ENCODE data around the gene SUGCT. TPM values are rescaled to one million over a fixed set of nuclear protein-coding genes. Genes with fewer than 3 reads are reported as not detected.

Gene SUGCT
- total RNA-seq, 1 experiment from 2014 or later: 9.9 TPM

DNA sequence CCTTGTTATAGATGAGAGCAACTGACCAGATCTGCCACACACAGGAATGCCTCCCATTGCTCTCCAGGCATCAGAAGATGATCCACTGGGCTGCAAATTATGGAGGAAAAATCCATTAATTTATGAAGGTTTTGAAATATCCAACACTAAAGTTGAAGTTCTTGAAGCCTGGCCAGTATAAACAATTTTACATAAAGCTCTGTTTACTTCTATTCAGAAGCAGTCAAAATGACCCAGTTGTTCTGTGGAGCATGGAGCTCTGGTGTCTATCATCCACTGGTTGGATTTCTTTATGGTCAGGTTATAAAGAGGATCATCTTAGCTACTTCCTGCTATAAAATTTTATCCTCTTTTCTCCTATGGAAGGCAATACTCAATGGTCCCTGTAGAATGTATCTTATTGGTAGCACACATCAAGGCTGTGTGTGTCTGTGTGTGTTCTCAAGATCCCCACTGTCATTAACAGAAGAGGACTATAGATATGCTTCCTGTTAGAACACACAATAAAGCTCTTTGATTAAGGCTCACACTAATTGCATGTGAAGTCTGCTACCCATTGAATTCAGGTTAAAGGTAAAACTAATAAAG, 747.4 kb downstream of the SUGCT start:
- H3K36me3 Mint-ChIP-seq (ENCODE audit: insufficient read depth, unreplicated experiment): no peaks in the 10 kb centered on the region
- no peak overlapping the region for H3K4me3 Mint-ChIP-seq (ENCODE audit: unreplicated experiment)
- no peaks in the 10 kb centered on the region for H3K36me3 ChIP-seq (ENCODE audit: control insufficient read depth, insufficient read depth, low read length)
- ChIA-PET CTCF (no interaction called here), POLR2A (no interaction called here)
- no peaks in the 10 kb centered on the region for H3K27me3 ChIP-seq (replicated peaks; ENCODE audit: control insufficient read depth, insufficient read depth, low read length)
- H3K9me3 Mint-ChIP-seq (ENCODE audit: unreplicated experiment): no peaks in the 10 kb centered on the region
- H3K9me3 ChIP-seq: no peaks in the 10 kb centered on the region
- BruUV-seq (replicated peaks): no TSS peak
- H3K27me3 Mint-ChIP-seq (ENCODE audit: insufficient read depth, unreplicated experiment): no peaks in the 10 kb centered on the region
- H3K4me1 ChIP-seq: no peaks in the 10 kb centered on the region
- no peak for DNase-seq
- intact Hi-C loops (cut with micrococcal nuclease; ENCODE audit: unreplicated experiment): no loop called here
- no peaks in the 10 kb centered on the region for H3K4me1 Mint-ChIP-seq (ENCODE audit: low read depth, unreplicated experiment)
- TF ChIP-seq CTCF (IDR thresholded peaks at IDR 0.05; ENCODE audit: insufficient read depth in 1 of 2, low read depth in 1 of 2, low read length in 1 of 2, severe bottlenecking in 1 of 2, unreplicated experiment in 1 of 2): no peak
- H3K4me3 ChIP-seq (ENCODE audit: low read depth, low read length): no peak overlapping the region
- no peak overlapping the region for H3K27ac Mint-ChIP-seq (ENCODE audit: unreplicated experiment)

DNA sequence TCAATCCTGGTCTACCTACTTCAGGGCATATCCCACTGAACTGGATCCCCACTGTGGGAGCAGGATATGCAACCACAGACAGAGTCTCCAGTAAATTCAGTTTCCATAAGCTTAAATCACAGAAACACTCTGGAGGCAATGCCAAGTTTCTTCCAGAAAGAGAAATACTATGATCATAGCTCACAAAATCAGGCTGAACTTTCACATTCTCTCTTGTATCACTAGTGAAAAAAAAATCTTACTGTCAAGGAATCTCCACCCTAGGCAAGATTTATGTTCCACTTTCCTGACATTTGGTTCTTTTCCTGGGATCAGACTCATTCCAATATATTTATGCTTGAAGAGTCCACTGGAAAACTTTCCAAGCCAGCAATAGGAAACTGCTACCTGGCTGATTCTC, 749.0 kb downstream of the SUGCT start:
- H3K4me1 ChIP-seq: no peaks in the 10 kb centered on the region
- no peaks in the 10 kb centered on the region for H3K36me3 ChIP-seq (ENCODE audit: control insufficient read depth, insufficient read depth, low read length)
- H3K9me3 ChIP-seq: no peaks in the 10 kb centered on the region
- Mint-ChIP-seq H3K27ac (ENCODE audit: unreplicated experiment) (no peak overlapping the region), H3K9me3 (ENCODE audit: unreplicated experiment) (no peaks in the 10 kb centered on the region), H3K27me3 (ENCODE audit: insufficient read depth, unreplicated experiment) (no peaks in the 10 kb centered on the region), H3K4me3 (ENCODE audit: unreplicated experiment) (no peak overlapping the region), H3K4me1 (ENCODE audit: low read depth, unreplicated experiment) (no peaks in the 10 kb centered on the region), H3K36me3 (ENCODE audit: insufficient read depth, unreplicated experiment) (no peaks in the 10 kb centered on the region)
- POLR2A ChIA-PET: no interaction called here
- intact Hi-C loops (cut with micrococcal nuclease; ENCODE audit: unreplicated experiment): no loop called here
- H3K27me3 ChIP-seq (replicated peaks; ENCODE audit: control insufficient read depth, insufficient read depth, low read length): no peaks in the 10 kb centered on the region
- H3K4me3 ChIP-seq (ENCODE audit: low read depth, low read length): no peak overlapping the region
- CTCF ChIA-PET: no interaction called here
- no peak for DNase-seq
- no TSS peak for BruUV-seq (replicated peaks)
- TF ChIP-seq CTCF (IDR thresholded peaks at IDR 0.05; ENCODE audit: insufficient read depth in 1 of 2, low read depth in 1 of 2, low read length in 1 of 2, severe bottlenecking in 1 of 2, unreplicated experiment in 1 of 2): no peak

DNA sequence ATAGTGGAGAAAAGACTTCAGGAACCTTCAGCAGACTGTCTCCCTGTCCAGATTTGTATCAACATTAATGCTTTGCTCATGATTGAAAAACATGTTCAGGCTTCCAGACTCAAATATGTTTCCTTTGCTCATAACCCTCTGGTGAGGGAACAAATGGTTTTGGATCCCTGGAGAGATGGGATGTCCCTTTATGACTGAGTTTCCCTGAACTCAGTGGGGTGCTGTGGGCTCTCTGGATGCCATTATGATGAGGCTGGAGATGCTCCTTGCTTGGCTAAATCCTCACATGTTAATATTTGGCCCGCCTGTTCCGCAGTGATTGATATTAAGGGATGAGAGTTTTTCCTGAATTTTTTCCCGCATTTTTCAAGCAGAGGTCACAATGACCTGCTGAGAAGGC, 749.4 kb downstream of the SUGCT start:
- no peaks in the 10 kb centered on the region for H3K27me3 Mint-ChIP-seq (ENCODE audit: insufficient read depth, unreplicated experiment)
- no peaks in the 10 kb centered on the region for H3K9me3 ChIP-seq
- no peaks in the 10 kb centered on the region for H3K36me3 Mint-ChIP-seq (ENCODE audit: insufficient read depth, unreplicated experiment)
- H3K4me1 Mint-ChIP-seq (ENCODE audit: low read depth, unreplicated experiment): no peaks in the 10 kb centered on the region
- no peak overlapping the region for H3K27ac Mint-ChIP-seq (ENCODE audit: unreplicated experiment)
- no peak for DNase-seq
- H3K36me3 ChIP-seq (ENCODE audit: control insufficient read depth, insufficient read depth, low read length): no peaks in the 10 kb centered on the region
- ChIA-PET CTCF (no interaction called here), POLR2A (no interaction called here)
- H3K27me3 ChIP-seq (replicated peaks; ENCODE audit: control insufficient read depth, insufficient read depth, low read length): no peaks in the 10 kb centered on the region
- no peak for TF ChIP-seq CTCF (IDR thresholded peaks at IDR 0.05; ENCODE audit: insufficient read depth in 1 of 2, low read depth in 1 of 2, low read length in 1 of 2, severe bottlenecking in 1 of 2, unreplicated experiment in 1 of 2)
- H3K4me3 Mint-ChIP-seq (ENCODE audit: unreplicated experiment): no peak overlapping the region
- H3K4me3 ChIP-seq (ENCODE audit: low read depth, low read length): no peak overlapping the region
- no peaks in the 10 kb centered on the region for H3K9me3 Mint-ChIP-seq (ENCODE audit: unreplicated experiment)
- no peaks in the 10 kb centered on the region for H3K4me1 ChIP-seq
- intact Hi-C loops (cut with micrococcal nuclease; ENCODE audit: unreplicated experiment): no loop called here
- BruUV-seq (replicated peaks): no TSS peak
